ENCODE measurements around the gene CEACAM16. TPM values are rescaled to one million over a fixed set of nuclear protein-coding genes. Genes with fewer than 3 reads are reported as not detected.

Gene CEACAM16
- total and polyA plus RNA-seq, 10 of the 15 experiments (the other 5 are each of a cell fraction or from before 2014, with no cell fraction given) = not detected

DNA sequence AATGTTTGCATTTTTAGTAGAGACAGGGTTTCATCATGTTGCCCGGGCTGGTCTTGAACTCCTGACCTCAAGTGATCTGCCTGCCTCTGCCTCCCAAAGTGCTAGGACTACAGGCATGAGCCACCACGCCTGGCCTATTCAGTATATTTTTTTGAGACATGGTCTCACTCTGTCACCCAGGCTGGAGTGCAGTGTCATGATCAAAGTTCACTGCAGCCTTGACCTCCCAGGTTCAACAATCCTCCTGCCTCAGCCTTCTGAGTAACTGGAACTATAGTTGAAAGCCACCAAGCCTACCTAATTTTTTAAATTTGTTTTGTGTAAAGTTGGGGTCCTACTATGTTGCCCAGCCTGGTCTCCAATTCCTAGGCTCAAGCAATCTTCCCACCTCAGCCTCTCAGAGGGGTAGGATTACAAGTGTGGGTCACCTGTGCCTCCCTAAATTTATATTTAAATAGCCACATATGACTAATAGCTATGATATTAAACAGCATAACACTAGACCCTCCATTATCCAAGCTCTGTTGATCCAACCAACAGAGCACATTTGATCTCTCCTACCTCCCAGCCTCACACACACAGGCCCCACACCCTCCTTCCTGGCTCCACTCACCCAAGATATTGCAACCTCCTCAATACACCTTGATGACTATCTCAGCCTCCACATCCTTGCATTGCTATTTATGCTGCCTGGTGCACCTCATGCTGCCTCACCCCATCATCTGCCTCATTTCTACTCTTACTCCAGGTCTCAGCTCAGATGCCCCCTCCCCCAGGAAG, 29.8 kb upstream of the CEACAM16 start:
- TF ChIP-seq NR2C2 (IDR thresholded peaks at IDR 0.05; ENCODE audit: borderline replicate concordance, control insufficient read depth, insufficient read length, low read depth) (no peak), STAT3 (IDR thresholded peaks at IDR 0.05; ENCODE audit: low read depth, low read length) (no peak), NBN (IDR thresholded peaks at IDR 0.05) (no peak), BHLHE40 (IDR thresholded peaks at IDR 0.05; ENCODE audit: borderline replicate concordance in 1 of 2, low read depth in 2 of 2, low read length in 1 of 2) (no peak), RAD21 (IDR thresholded peaks at IDR 0.05; ENCODE audit: insufficient read depth, low read depth, low read length) (no peak), FOXM1 (IDR thresholded peaks at IDR 0.05; ENCODE audit: low read depth, low read length) (no peak), MTA2 (IDR thresholded peaks at IDR 0.05; ENCODE audit: low read depth) (no peak), EP300 (IDR thresholded peaks at IDR 0.05; ENCODE audit: borderline replicate concordance in 1 of 2, control insufficient read depth in 1 of 2, low read depth in 2 of 2, low read length in 2 of 2) (no peak), POLR2A (IDR thresholded peaks at IDR 0.05; ENCODE audit: low read depth, low read length) (no peak), SMC3 (IDR thresholded peaks at IDR 0.05; ENCODE audit: borderline replicate concordance, low read length) (no peak), STAT1 (conservative IDR thresholded peaks at IDR 0.05) (no peak), SREBF2 (IDR thresholded peaks at IDR 0.05; ENCODE audit: low read length) (no peak), RCOR1 (conservative IDR thresholded peaks at IDR 0.05; ENCODE audit: low read depth, low read length) (no peak), HDAC6 (IDR thresholded peaks at IDR 0.05; ENCODE audit: unreplicated experiment) (no peak)
- TF ChIP-seq, protein P1, sequence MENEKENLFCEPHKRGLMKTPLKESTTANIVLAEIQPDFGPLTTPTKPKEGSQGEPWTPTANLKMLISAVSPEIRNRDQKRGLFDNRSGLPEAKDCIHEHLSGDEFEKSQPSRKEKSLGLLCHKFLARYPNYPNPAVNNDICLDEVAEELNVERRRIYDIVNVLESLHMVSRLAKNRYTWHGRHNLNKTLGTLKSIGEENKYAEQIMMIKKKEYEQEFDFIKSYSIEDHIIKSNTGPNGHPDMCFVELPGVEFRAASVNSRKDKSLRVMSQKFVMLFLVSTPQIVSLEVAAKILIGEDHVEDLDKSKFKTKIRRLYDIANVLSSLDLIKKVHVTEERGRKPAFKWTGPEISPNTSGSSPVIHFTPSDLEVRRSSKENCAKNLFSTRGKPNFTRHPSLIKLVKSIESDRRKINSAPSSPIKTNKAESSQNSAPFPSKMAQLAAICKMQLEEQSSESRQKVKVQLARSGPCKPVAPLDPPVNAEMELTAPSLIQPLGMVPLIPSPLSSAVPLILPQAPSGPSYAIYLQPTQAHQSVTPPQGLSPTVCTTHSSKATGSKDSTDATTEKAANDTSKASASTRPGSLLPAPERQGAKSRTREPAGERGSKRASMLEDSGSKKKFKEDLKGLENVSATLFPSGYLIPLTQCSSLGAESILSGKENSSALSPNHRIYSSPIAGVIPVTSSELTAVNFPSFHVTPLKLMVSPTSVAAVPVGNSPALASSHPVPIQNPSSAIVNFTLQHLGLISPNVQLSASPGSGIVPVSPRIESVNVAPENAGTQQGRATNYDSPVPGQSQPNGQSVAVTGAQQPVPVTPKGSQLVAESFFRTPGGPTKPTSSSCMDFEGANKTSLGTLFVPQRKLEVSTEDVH (IDR thresholded peaks at IDR 0.05; ENCODE audit: low read depth, partially characterized antibody) = no peak
- TF ChIP-seq, protein P2, sequence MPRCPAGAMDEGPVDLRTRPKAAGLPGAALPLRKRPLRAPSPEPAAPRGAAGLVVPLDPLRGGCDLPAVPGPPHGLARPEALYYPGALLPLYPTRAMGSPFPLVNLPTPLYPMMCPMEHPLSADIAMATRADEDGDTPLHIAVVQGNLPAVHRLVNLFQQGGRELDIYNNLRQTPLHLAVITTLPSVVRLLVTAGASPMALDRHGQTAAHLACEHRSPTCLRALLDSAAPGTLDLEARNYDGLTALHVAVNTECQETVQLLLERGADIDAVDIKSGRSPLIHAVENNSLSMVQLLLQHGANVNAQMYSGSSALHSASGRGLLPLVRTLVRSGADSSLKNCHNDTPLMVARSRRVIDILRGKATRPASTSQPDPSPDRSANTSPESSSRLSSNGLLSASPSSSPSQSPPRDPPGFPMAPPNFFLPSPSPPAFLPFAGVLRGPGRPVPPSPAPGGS (IDR thresholded peaks at IDR 0.05; ENCODE audit: borderline replicate concordance, insufficient read depth, low read depth, low read length, poor library complexity, severe bottlenecking) = no peak

More for the DNA sequence above, 29.8 kb upstream of the CEACAM16 start:
- ATAC-seq = no peak
- ChIA-PET POLR2A (no interaction called here), SMC1A (ENCODE audit: uncharacterized antibody, unreplicated experiment) (no interaction called here), CTCF (interaction anchor here (0.9 kb wide), 1 partner anchor 55 kb away, joined by 3 read pairs; no protein-coding TSS in a partner anchor), RAD21 (ENCODE audit: unreplicated experiment) (no interaction called here)
- Histone ChIP-seq H3K9me3 (replicated peaks; ENCODE audit: control insufficient read depth, insufficient read depth, low read length) (peaks cover 2% of the 10 kb centered on the region; the same call in 2 of the 3 replicates), H3K9ac (ENCODE audit: control insufficient read depth, insufficient read depth, low read length) (no peak overlapping the region), H2AFZ (ENCODE audit: control insufficient read depth, low read depth, low read length) (no peak overlapping the region), H3K27ac (ENCODE audit: control insufficient read depth, insufficient read depth) (no peak overlapping the region), H4K20me1 (ENCODE audit: control insufficient read depth, insufficient read depth) (no peaks in the 10 kb centered on the region), H3K79me2 (ENCODE audit: control insufficient read depth, insufficient read depth, low read length) (no peaks in the 10 kb centered on the region), H3K4me3 (no peak overlapping the region), H3K27me3 (replicated peaks in 1 of 2; ENCODE audit: control insufficient read depth in 2 of 2, insufficient read depth in 2 of 2, low read length in 1 of 2) (no peaks in the 10 kb centered on the region), H3K36me3 (ENCODE audit: control insufficient read depth in 2 of 2, insufficient read depth in 2 of 2, low read length in 1 of 2) (no peaks in the 10 kb centered on the region), H3K4me1 (ENCODE audit: control insufficient read depth, insufficient read depth, low read length) (no peaks in the 10 kb centered on the region), H3K4me2 (ENCODE audit: control insufficient read depth, insufficient read depth) (no peak overlapping the region)
- FAIRE-seq = no peak
- DNase-seq (ENCODE audit: low read depth, low spot score) = no peak
- no TSS peak for BruUV-seq (replicated peaks)
- in situ Hi-C loops (cut with MboI) = no loop called here
- 50% methylated on average over 2 of the region's 2 CpGs for WGBS (ENCODE audit: insufficient coverage, insufficient replicate concordance, low lambda C conversion rate, missing lambda C conversion rate)
- intact Hi-C loops (cut with micrococcal nuclease; ENCODE audit: unreplicated experiment) = no loop called here

All from GM12878 (cell line).